Ureter (tissue), 1 donor: Measurements from ENCODE around the gene PAX2. TPM values are rescaled to one million over a fixed set of nuclear protein-coding genes. Genes with fewer than 3 reads are reported as not detected.

ENCODE experiments used
- DNase-seq: peaks from one replicate; pipeline ENCODE4 v3.0.0-alpha.2; 2020; ENCODE audit warnings: low spot score
- total RNA-seq: library from RNA; stranded (reverse); gene quantifications from one replicate; pipeline ENCODE4 v1.2.4, GENCODE V29; 2023
- donor health status: DM: yes; HTN: yes; CAD: no.

The PAX2 gene
- total RNA-seq, 1 donor from 2014 or later, result 0.52 TPM

DNA sequence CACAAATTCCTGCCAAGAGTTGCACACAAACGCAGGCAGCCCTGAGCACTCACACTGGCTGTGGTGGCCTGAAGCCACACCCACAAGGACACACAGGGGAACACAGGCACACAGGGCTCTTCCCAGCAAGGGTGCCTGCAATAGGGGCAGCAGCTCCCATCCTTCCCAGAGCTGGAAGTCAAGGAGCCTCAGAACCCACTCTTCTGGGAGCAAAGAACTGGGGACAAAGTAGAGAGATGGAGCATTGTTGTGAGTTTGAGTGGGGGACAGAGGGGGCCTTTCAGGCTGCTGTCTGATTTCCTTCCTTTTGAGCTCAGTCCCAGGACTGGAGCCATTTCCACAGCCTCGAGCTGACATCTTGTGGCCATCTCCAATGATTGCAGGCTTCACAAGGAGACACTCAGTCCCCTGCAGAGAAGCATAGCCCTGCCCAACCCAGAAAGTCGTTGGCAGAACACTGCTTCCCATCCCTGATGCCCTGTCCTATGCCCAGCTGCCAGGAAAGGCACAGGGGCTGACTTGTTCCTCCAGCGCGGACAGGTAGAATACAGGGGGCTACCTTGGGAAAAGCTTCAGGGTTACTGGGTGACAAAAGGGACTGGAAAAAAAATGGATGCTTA, 133.0 kb downstream of the PAX2 start:
- peak; percentile 62 for DNase-seq

Other genes starting within 250 kb of the PAX2 start
- gene SEC31B, start 225.7 kb upstream of the PAX2 start, total RNA-seq, result 16.0 TPM
- gene NDUFB8, start 215.7 kb upstream of the PAX2 start, total RNA-seq, result 152 TPM
- 50.6 TPM for gene HIF1AN, start 209.6 kb upstream of the PAX2 start, total RNA-seq
- gene SLF2, start 167.4 kb downstream of the PAX2 start, total RNA-seq, result 40.0 TPM
- gene SEMA4G, start 223.9 kb downstream of the PAX2 start, total RNA-seq, result 5.0 TPM
- 74.7 TPM for gene MRPL43, start 241.9 kb downstream of the PAX2 start, total RNA-seq
- gene TWNK, start 242.0 kb downstream of the PAX2 start, total RNA-seq, result 13.7 TPM